Astrocyte (in vitro differentiated cells and primary cell): Measurements from ENCODE around the gene DNAH6.

Experiments
- CTCF ChIP-seq: IDR thresholded peaks from 2 replicates; pipeline ENCODE4 v1.5.1; 2011; ENCODE audit warnings: low read depth, mild to moderate bottlenecking, inconsistent platforms, low read length, moderate library complexity; ENCODE audit not compliant: insufficient read depth
- EZH2 ChIP-seq: IDR thresholded peaks from 2 replicates; pipeline ENCODE4 v1.6.1; 2012; ENCODE audit warnings: mild to moderate bottlenecking, low read length, inconsistent platforms; ENCODE audit not compliant: insufficient read depth

DNA sequence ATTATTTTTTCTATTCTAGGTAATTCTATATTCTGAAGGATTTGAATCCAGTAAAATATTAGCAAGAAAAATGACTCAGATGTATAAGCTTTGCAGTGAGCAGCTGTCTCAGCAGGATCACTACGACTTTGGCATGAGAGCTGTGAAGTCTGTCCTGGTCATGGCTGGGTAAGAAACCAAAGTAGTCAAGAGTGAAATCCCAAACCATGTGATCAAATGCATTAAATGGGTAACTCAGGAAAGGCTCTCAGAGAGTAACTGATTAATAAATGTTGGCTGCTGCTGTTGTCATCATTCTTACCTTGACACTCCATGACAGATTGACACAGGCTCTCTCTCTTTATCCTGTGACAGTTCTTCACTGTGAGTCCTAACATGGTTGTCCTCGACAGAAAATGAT lies 124.1 kb downstream of the DNAH6 start:
- no peak for TF ChIP-seq CTCF
- TF ChIP-seq EZH2, result no peak
